Trophoblast cell (in vitro differentiated cells and primary cell): ENCODE measurements around the gene GPR180. TPM values are rescaled to one million over a fixed set of nuclear protein-coding genes. Genes with fewer than 3 reads are reported as not detected.

Experiments used
- DNase-seq, 2 donors: peaks; one replicate each; pipeline ENCODE4 v3.0.0-alpha.2; 2016
- H2AFZ ChIP-seq: 2 replicates; pipeline ENCODE4 v1.6.1; 2013; ENCODE audit warnings: low read length, moderate library complexity, mild to moderate bottlenecking; ENCODE audit not compliant: insufficient read depth, poor library complexity
- H2AK5ac ChIP-seq: 2 replicates; pipeline ENCODE4 v1.6.1; 2013; ENCODE audit warnings: mild to moderate bottlenecking, low read length
- H2BK120ac ChIP-seq: 2 replicates; pipeline ENCODE4 v1.6.1; 2013; ENCODE audit warnings: low read length, mild to moderate bottlenecking, moderate library complexity; ENCODE audit not compliant: insufficient read depth, poor library complexity
- H2BK12ac ChIP-seq: 2 replicates; pipeline ENCODE4 v1.6.1; 2013; ENCODE audit warnings: mild to moderate bottlenecking, low read length, moderate library complexity
- H2BK5ac ChIP-seq: 2 replicates; pipeline ENCODE4 v1.6.1; 2013; ENCODE audit warnings: low read length, low read depth, moderate library complexity, mild to moderate bottlenecking; ENCODE audit not compliant: poor library complexity
- H3K14ac ChIP-seq: 2 replicates; pipeline ENCODE4 v1.6.1; 2013; ENCODE audit warnings: mild to moderate bottlenecking, low read length
- H3K18ac ChIP-seq: 2 replicates; pipeline ENCODE4 v1.6.1; 2013; ENCODE audit warnings: mild to moderate bottlenecking, low read length
- H3K23ac ChIP-seq: 2 replicates; pipeline ENCODE4 v1.6.1; 2013; ENCODE audit warnings: low read length
- H3K27ac ChIP-seq: 2 replicates; pipeline ENCODE4 v1.5.1; 2013; ENCODE audit warnings: low read depth, mild to moderate bottlenecking, inconsistent platforms, low read length, moderate library complexity
- H3K27me3 ChIP-seq: 2 replicates; pipeline ENCODE4 v1.6.1; 2013; ENCODE audit warnings: inconsistent platforms, mild to moderate bottlenecking, low read length, moderate library complexity; ENCODE audit not compliant: insufficient read depth
- H3K36me3 ChIP-seq, 2 experiments: 1 replicate in 1 of 2; 2 replicates in 1 of 2; pipeline ENCODE4 v1.6.1; 2013; ENCODE audit warnings: low read length in 2 of 2, mild to moderate bottlenecking in 2 of 2, moderate library complexity in 1 of 2; ENCODE audit not compliant: insufficient read depth in 2 of 2, control insufficient read depth in 1 of 2
- H3K4ac ChIP-seq: 2 replicates; pipeline ENCODE4 v1.6.1; 2013; ENCODE audit warnings: low read depth, mild to moderate bottlenecking, low read length, moderate library complexity
- H3K4me1 ChIP-seq, 2 experiments: 1 replicate in 1 of 2; 2 replicates in 1 of 2; pipeline ENCODE4 v1.6.1; 2013; ENCODE audit warnings: low read length in 2 of 2, mild to moderate bottlenecking in 2 of 2, moderate library complexity in 1 of 2; ENCODE audit not compliant: insufficient read depth in 2 of 2, control insufficient read depth in 1 of 2
- H3K4me2 ChIP-seq: 2 replicates; pipeline ENCODE4 v1.6.1; 2013; ENCODE audit warnings: inconsistent platforms, mild to moderate bottlenecking, low read length, moderate library complexity
- H3K4me3 ChIP-seq: 2 replicates; pipeline ENCODE4 v1.5.1; 2013; ENCODE audit warnings: mild to moderate bottlenecking, low read depth, low read length, inconsistent platforms
- H3K79me1 ChIP-seq: one replicate; pipeline ENCODE4 v1.6.1; 2013; ENCODE audit warnings: low read length
- H3K79me2 ChIP-seq: 2 replicates; pipeline ENCODE4 v1.6.1; 2013; ENCODE audit warnings: low read length, mild to moderate bottlenecking; ENCODE audit not compliant: control insufficient read depth, insufficient read depth, poor library complexity
- H3K9ac ChIP-seq: 2 replicates; pipeline ENCODE4 v1.6.1; 2013; ENCODE audit warnings: mild to moderate bottlenecking, low read length
- H3K9me3 ChIP-seq: 2 replicates; pipeline ENCODE4 v1.6.1; 2013; ENCODE audit warnings: low read depth, mild to moderate bottlenecking, control low read depth, inconsistent platforms, low read length; ENCODE audit not compliant: insufficient read depth
- H4K12ac ChIP-seq: 2 replicates; pipeline ENCODE4 v1.6.1; 2013; ENCODE audit warnings: low read depth, mild to moderate bottlenecking, low read length, moderate library complexity
- H4K8ac ChIP-seq: 2 replicates; pipeline ENCODE4 v1.6.1; 2013; ENCODE audit warnings: low read depth, mild to moderate bottlenecking, low read length, moderate library complexity
- H4K91ac ChIP-seq: one replicate; pipeline ENCODE4 v1.6.1; 2013; ENCODE audit warnings: low read depth, mild to moderate bottlenecking, low read length, moderate library complexity
- WGBS: extraction: QIAGEN DNeasy Blood & Tissue Kit; methylation state at CpG from one replicate; pipeline ENCODE4 v1.1.7; 2013; ENCODE audit warnings: missing lambda C conversion rate; ENCODE audit not compliant: insufficient read length, insufficient coverage; ENCODE audit errors: extremely low coverage; 5-methylcytosine and 5-hydroxymethylcytosine counted together
- polyA plus RNA-seq: library from polyadenylated mRNA; stranded (reverse); fragments of 200-250 nt; gene quantifications from 2 replicates; pipeline ENCODE4 v1.2.3, GENCODE V29; 2013

GPR180 gene
- 2.9 TPM in 2 replicates for polyA plus RNA-seq

GRCh38 chr13:94601446-94602431 is at the start of gene GPR180:
TSS of gene GPR180 (plus strand) at chr13:94601857. CDS start at chr13:94601928, 71 bp downstream.
- peak within 1 kb of the TSS; percentile 72 for H3K9ac ChIP-seq
- peak within 1 kb of the TSS; percentile 89 for H3K4ac ChIP-seq
- H2AK5ac ChIP-seq, result no peak within 1 kb of the TSS
- H2BK120ac ChIP-seq, result peak within 1 kb of the TSS; percentile 92
- H3K9me3 ChIP-seq, result no peaks in the 10 kb centered on the region
- H4K91ac ChIP-seq, result peak within 1 kb of the TSS; percentile 86
- peak within 1 kb of the TSS; percentile 89 for H2BK5ac ChIP-seq
- H3K79me1 ChIP-seq, result peaks cover 5% of the 10 kb centered on the region
- peak within 1 kb of the TSS; percentile 99 for H4K12ac ChIP-seq
- peak within 1 kb of the TSS; percentile 99 for H3K18ac ChIP-seq
- peaks cover 5% of the 10 kb centered on the region for H3K79me2 ChIP-seq
- H3K4me3 ChIP-seq, result peak within 1 kb of the TSS; percentile 95
- no peak within 1 kb of the TSS for H2BK12ac ChIP-seq
- WGBS, result no CpG with 5 or more reads among the region's 71 CpGs
- peak; percentile 99 for DNase-seq
- no peaks in the 10 kb centered on the region for H3K27me3 ChIP-seq
- H4K8ac ChIP-seq, result peak within 1 kb of the TSS; percentile 96
- no peaks in the 10 kb centered on the region for H3K36me3 ChIP-seq
- peak within 1 kb of the TSS; percentile 74 for H3K27ac ChIP-seq
- H3K4me2 ChIP-seq, result peak within 1 kb of the TSS; percentile 97
- no peaks in the 10 kb centered on the region for H3K4me1 ChIP-seq
- peak within 1 kb of the TSS; percentile 97 for H3K14ac ChIP-seq
- H2AFZ ChIP-seq, result peak within 1 kb of the TSS; percentile 98
- no peak within 1 kb of the TSS for H3K23ac ChIP-seq

GRCh38 chr13:94552095-94552494 is 49.6 kb upstream of the GPR180 start:
- no peak overlapping the region for H4K8ac ChIP-seq
- no peak overlapping the region for H3K14ac ChIP-seq
- H2AK5ac ChIP-seq, result no peak overlapping the region
- H3K27ac ChIP-seq, result no peak overlapping the region
- H3K9me3 ChIP-seq, result no peaks in the 10 kb centered on the region
- H3K79me1 ChIP-seq, result peaks cover 7% of the 10 kb centered on the region
- H3K23ac ChIP-seq, result no peak overlapping the region
- no peak overlapping the region for H2BK120ac ChIP-seq
- H3K18ac ChIP-seq, result no peak overlapping the region
- H2AFZ ChIP-seq, result no peak overlapping the region
- H2BK5ac ChIP-seq, result no peak overlapping the region
- no CpG with 5 or more reads among the region's 5 CpGs for WGBS
- H3K4ac ChIP-seq, result no peak overlapping the region
- no peak overlapping the region for H3K4me3 ChIP-seq
- H3K4me1 ChIP-seq, result peaks cover 3 to 4% of the 10 kb centered on the region in 2 experiments
- H3K27me3 ChIP-seq, result no peaks in the 10 kb centered on the region
- H3K36me3 ChIP-seq, result no peaks in the 10 kb centered on the region
- H3K79me2 ChIP-seq, result peaks cover 5% of the 10 kb centered on the region
- H4K12ac ChIP-seq, result no peak overlapping the region
- no peak overlapping the region for H3K4me2 ChIP-seq
- H4K91ac ChIP-seq, result no peak overlapping the region
- DNase-seq, result peak in 1 of 2 donors; percentile 52
- no peak overlapping the region for H3K9ac ChIP-seq
- H2BK12ac ChIP-seq, result no peak overlapping the region

- Histone ChIP-seq H3K4me2 (no peak overlapping the region), H3K14ac (no peak overlapping the region), H4K12ac (no peak overlapping the region), H3K27me3 (no peaks in the 10 kb centered on the region), H2BK120ac (no peak overlapping the region), H3K4me3 (no peak overlapping the region), H4K8ac (no peak overlapping the region), H3K9me3 (no peaks in the 10 kb centered on the region), H3K27ac (no peak overlapping the region), H2BK12ac (no peak overlapping the region), H3K79me1 (peaks cover 6% of the 10 kb centered on the region), H3K23ac (no peak overlapping the region), H2AFZ (no peak overlapping the region), H3K79me2 (peaks cover 4% of the 10 kb centered on the region), H3K9ac (no peak overlapping the region), H4K91ac (no peak overlapping the region), H3K4ac (no peak overlapping the region), H2AK5ac (no peak overlapping the region), H2BK5ac (no peak overlapping the region), H3K18ac (no peak overlapping the region), H3K36me3 (no peaks in the 10 kb centered on the region), H3K4me1 (no peaks in the 10 kb centered on the region)
- no CpG with 5 or more reads among the region's 4 CpGs for WGBS
- DNase-seq, result no peak
Observed at GRCh38 chr13:94553766-94554165, 47.9 kb upstream of the GPR180 start.

GRCh38 chr13:94556041-94556440 is 45.6 kb upstream of the GPR180 start:
- Histone ChIP-seq H3K27me3 (no peaks in the 10 kb centered on the region), H3K27ac (no peak overlapping the region), H3K9ac (no peak overlapping the region), H2BK12ac (no peak overlapping the region), H3K79me1 (no peaks in the 10 kb centered on the region), H3K18ac (no peak overlapping the region), H3K23ac (no peak overlapping the region), H3K4ac (no peak overlapping the region), H3K79me2 (no peaks in the 10 kb centered on the region), H2AK5ac (no peak overlapping the region), H4K91ac (no peak overlapping the region), H4K8ac (no peak overlapping the region), H2AFZ (no peak overlapping the region), H3K36me3 (no peaks in the 10 kb centered on the region), H3K14ac (no peak overlapping the region), H3K4me3 (no peak overlapping the region), H2BK120ac (no peak overlapping the region), H3K4me2 (no peak overlapping the region), H3K4me1 (no peaks in the 10 kb centered on the region), H4K12ac (no peak overlapping the region), H2BK5ac (no peak overlapping the region), H3K9me3 (no peaks in the 10 kb centered on the region)
- DNase-seq, result no peak
- WGBS, result no CpG with 5 or more reads among the region's 1 CpG
